HepG2 (cell line): Measurements from ENCODE around the gene KLF7. TPM values are rescaled to one million over a fixed set of nuclear protein-coding genes. Genes with fewer than 3 reads are reported as not detected.

Experiments
- ATM ChIP-seq: fragments of 450-650 bp; IDR thresholded peaks from 2 replicates; pipeline ENCODE4 v1.7.1; 2017; ENCODE audit warnings: mild to moderate bottlenecking, borderline replicate concordance
- SMC3 ChIP-seq: IDR thresholded peaks from 2 replicates; pipeline ENCODE4 v1.6.1; 2011; ENCODE audit warnings: low read length, improper control_type of control experiment
- ZNF567 ChIP-seq: sonication (generic); formaldehyde crosslinking; IDR thresholded peaks from 2 replicates; pipeline ENCODE4 v1.8.1; 2023; ENCODE audit warnings: mild to moderate bottlenecking, missing genetic modification reagents, borderline replicate concordance
- polyA plus RNA-seq, 8 experiments: library from polyadenylated mRNA; depleted of rRNA in 3 of 8; stranded (reverse) in 7 of 8; unstranded in 1 of 8; fragments of >200 nt; fragmentation: Illumina TruSeq in 4 of 8; extraction: Trizol in 4 of 8; gene quantifications; 2 replicates each; pipeline versions ENCODE4 v1.2.1 to v1.2.3, GENCODE V29; 2011 to 2016; ENCODE audit warnings: low read depth in 4 of 8, missing spikeins in 1 of 8, mixed read lengths in 1 of 8; ENCODE audit not compliant: insufficient read depth in 1 of 8
- total RNA-seq, 5 experiments: library from RNA; depleted of rRNA; stranded (reverse); fragments of >200 nt; fragmentation: Illumina TruSeq; extraction: Trizol; gene quantifications; 2 replicates each; pipeline ENCODE4 v1.2.3, GENCODE V29; 2016; ENCODE audit warnings: low read depth in 1 of 5
- TF ChIP-seq, protein P1 (sequence below): sonication (generic); formaldehyde crosslinking; IDR thresholded peaks from 2 replicates; pipeline ENCODE4 v1.4.0; 2020; ENCODE audit warnings: missing genetic modification reagents
- TF ChIP-seq, protein P2 (sequence below): sonication (generic); formaldehyde crosslinking; IDR thresholded peaks from 2 replicates; pipeline ENCODE4 v1.4.0; 2020; ENCODE audit warnings: mild to moderate bottlenecking, missing genetic modification reagents
- TF ChIP-seq, protein P3 (sequence below): sonication (generic); formaldehyde crosslinking; IDR thresholded peaks from 2 replicates; pipeline ENCODE4 v1.8.0; 2022; ENCODE audit warnings: missing genetic modification reagents, mild to moderate bottlenecking, moderate library complexity, borderline replicate concordance

The KLF7 gene
- total and polyA plus RNA-seq, 2 of the 13 experiments (the other 11 are each of a cell fraction or from before 2014, with no cell fraction given) = 2.6 to 5.4 TPM

DNA sequence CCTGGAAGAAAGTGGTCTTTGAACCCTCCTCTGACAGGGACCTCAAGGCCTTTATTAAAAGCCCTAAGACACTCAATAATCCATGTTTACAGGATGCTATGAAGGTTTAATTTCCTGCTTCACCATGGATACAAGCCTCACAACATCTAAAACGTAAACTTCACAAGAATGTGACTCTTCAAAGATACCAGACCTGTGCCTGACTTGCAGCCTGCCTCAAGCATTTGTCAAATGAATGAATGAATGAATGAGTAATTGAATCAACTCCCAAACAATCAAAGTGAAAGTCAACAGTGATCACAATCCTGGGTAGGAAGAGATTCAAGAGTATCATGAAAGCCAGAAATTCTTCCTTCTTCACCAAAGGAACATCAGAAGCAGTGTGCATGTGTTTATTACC is 30.4 kb downstream of the KLF7 start (continued):
- TF ChIP-seq, protein P1, sequence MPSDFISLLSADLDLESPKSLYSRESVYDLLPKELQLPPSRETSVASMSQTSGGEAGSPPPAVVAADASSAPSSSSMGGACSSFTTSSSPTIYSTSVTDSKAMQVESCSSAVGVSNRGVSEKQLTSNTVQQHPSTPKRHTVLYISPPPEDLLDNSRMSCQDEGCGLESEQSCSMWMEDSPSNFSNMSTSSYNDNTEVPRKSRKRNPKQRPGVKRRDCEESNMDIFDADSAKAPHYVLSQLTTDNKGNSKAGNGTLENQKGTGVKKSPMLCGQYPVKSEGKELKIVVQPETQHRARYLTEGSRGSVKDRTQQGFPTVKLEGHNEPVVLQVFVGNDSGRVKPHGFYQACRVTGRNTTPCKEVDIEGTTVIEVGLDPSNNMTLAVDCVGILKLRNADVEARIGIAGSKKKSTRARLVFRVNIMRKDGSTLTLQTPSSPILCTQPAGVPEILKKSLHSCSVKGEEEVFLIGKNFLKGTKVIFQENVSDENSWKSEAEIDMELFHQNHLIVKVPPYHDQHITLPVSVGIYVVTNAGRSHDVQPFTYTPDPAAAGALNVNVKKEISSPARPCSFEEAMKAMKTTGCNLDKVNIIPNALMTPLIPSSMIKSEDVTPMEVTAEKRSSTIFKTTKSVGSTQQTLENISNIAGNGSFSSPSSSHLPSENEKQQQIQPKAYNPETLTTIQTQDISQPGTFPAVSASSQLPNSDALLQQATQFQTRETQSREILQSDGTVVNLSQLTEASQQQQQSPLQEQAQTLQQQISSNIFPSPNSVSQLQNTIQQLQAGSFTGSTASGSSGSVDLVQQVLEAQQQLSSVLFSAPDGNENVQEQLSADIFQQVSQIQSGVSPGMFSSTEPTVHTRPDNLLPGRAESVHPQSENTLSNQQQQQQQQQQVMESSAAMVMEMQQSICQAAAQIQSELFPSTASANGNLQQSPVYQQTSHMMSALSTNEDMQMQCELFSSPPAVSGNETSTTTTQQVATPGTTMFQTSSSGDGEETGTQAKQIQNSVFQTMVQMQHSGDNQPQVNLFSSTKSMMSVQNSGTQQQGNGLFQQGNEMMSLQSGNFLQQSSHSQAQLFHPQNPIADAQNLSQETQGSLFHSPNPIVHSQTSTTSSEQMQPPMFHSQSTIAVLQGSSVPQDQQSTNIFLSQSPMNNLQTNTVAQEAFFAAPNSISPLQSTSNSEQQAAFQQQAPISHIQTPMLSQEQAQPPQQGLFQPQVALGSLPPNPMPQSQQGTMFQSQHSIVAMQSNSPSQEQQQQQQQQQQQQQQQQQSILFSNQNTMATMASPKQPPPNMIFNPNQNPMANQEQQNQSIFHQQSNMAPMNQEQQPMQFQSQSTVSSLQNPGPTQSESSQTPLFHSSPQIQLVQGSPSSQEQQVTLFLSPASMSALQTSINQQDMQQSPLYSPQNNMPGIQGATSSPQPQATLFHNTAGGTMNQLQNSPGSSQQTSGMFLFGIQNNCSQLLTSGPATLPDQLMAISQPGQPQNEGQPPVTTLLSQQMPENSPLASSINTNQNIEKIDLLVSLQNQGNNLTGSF (CRISPR knock-in tag) = no peak
- no peak for TF ChIP-seq ATM
- TF ChIP-seq, protein P2, sequence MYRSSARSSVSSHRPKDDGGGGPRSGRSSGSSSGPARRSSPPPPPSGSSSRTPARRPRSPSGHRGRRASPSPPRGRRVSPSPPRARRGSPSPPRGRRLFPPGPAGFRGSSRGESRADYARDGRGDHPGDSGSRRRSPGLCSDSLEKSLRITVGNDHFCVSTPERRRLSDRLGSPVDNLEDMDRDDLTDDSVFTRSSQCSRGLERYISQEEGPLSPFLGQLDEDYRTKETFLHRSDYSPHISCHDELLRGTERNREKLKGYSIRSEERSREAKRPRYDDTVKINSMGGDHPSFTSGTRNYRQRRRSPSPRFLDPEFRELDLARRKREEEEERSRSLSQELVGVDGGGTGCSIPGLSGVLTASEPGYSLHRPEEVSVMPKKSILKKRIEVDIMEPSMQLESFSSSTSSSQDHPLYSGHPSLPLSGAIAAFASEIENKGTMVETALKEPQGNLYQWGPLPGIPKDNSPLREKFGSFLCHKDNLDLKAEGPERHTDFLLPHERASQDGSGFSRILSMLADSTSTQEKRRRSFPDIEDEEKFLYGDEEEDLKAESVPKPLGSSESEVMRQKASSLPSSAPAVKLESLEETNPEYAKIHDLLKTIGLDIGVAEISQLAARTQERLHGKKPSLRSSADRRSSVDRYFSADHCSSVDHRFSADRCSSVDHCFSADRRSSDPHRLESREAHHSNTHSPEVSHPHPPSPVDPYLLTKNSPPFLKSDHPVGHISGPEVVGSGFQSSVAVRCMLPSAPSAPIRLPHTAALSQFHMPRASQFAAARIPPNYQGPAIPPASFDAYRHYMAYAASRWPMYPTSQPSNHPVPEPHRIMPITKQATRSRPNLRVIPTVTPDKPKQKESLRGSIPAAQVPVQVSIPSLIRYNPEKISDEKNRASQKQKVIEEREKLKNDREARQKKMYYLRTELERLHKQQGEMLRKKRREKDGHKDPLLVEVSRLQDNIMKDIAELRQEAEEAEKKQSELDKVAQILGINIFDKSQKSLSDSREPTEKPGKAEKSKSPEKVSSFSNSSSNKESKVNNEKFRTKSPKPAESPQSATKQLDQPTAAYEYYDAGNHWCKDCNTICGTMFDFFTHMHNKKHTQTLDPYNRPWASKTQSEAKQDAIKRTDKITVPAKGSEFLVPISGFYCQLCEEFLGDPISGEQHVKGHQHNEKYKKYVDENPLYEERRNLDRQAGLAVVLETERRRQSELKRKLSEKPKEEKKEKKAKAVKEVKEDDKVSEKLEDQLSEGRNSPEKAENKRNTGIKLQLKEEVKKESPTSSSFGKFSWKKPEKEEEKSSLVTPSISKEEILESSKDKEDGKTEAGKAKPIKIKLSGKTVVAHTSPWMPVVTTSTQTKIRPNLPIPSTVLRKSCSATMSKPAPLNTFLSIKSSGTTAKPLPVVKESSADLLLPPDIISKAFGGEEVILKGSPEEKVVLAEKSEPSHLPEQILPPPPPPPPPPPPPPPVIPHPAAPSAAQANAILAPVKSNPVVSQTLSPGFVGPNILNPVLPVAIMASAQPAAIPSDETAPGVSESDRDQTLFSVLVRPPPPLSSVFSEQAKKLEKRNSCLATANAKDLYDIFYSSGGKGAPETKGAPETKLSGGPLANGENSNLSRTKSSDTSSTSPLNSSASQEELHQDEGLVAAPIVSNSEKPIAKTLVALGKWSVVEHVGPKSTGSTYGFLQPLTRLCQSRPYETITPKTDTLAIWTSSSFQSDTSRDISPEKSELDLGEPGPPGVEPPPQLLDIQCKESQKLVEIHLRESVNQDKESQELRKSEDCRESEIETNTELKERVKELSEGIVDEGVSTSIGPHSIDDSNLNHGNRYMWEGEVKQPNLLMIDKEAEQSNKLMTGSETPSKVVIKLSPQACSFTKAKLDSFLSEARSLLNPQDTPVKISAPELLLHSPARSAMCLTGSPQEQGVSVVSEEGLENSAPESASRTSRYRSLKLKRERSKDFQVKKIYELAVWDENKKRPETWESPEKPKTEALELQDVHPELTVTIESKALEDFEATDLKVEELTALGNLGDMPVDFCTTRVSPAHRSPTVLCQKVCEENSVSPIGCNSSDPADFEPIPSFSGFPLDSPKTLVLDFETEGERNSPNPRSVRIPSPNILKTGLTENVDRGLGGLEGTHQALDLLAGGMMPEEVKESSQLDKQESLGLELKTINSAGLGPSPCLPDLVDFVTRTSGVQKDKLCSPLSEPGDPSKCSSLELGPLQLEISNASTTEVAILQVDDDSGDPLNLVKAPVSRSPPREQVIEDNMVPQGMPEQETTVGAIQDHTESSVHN = no peak
- TF ChIP-seq ZNF567 (CRISPR knock-in tag) = no peak
- TF ChIP-seq SMC3 = no peak
- TF ChIP-seq, protein P3, sequence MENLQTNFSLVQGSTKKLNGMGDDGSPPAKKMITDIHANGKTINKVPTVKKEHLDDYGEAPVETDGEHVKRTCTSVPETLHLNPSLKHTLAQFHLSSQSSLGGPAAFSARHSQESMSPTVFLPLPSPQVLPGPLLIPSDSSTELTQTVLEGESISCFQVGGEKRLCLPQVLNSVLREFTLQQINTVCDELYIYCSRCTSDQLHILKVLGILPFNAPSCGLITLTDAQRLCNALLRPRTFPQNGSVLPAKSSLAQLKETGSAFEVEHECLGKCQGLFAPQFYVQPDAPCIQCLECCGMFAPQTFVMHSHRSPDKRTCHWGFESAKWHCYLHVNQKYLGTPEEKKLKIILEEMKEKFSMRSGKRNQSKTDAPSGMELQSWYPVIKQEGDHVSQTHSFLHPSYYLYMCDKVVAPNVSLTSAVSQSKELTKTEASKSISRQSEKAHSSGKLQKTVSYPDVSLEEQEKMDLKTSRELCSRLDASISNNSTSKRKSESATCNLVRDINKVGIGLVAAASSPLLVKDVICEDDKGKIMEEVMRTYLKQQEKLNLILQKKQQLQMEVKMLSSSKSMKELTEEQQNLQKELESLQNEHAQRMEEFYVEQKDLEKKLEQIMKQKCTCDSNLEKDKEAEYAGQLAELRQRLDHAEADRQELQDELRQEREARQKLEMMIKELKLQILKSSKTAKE (CRISPR knock-in tag) = no peak
